ENCODE measurements around the gene LIF. TPM values are rescaled to one million over a fixed set of nuclear protein-coding genes. Genes with fewer than 3 reads are reported as not detected.
"Not testable (repeated sequence)": the region's sequence is repeated elsewhere in the genome, so short reads cannot be mapped to it uniquely, and the experiment has no call there.

Gene LIF
- total RNA-seq, 1 donor from 2014 or later, result 0.23 TPM

DNA sequence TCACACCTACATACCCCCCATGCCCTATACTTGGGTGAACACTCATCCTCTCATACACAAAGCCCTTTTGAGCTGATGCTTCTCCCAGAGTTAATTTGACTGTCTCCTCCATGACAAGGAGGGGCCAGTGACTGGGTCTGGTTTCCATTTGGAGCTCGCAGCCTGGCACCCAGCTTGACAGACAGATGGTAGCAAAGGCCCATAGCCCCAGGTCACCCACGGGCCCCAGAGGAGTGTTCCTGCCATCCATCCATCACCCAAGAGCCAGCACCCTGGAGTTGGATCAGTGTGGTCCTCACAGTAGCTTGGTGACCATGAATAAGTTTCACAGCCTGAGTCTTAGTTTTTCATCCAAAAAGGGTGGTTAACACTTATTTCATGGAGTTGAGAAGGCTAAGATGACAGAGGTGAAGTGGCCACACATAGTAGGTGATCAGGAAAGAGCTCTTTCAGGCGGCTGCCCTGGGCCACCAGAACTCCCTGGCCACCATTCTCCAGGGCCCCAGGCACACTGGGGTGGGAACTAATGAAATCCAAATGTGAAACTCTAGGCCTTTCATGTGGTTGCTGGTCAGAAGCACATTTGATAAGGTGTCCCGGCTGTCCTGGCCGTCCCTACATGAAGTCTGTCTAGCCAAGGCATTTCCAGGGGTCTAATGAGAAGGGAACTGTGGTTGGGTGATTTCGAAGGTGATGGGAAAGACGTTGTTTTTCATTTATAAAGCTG, 42.4 kb downstream of the LIF start:
- no peak for DNase-seq (ENCODE audit: low spot score)
- Mint-ChIP-seq H3K27ac (ENCODE audit: unreplicated experiment) (no peak overlapping the region), H3K9me3 (ENCODE audit: unreplicated experiment) (no peaks in the 10 kb centered on the region), H3K27me3 (ENCODE audit: unreplicated experiment) (peaks cover 5% of the 10 kb centered on the region), H3K36me3 (ENCODE audit: low read depth, unreplicated experiment) (no peaks in the 10 kb centered on the region), H3K4me1 (ENCODE audit: unreplicated experiment) (peaks cover 6% of the 10 kb centered on the region), H3K4me3 (ENCODE audit: unreplicated experiment) (no peak overlapping the region)
- TF ChIP-seq, protein P1, sequence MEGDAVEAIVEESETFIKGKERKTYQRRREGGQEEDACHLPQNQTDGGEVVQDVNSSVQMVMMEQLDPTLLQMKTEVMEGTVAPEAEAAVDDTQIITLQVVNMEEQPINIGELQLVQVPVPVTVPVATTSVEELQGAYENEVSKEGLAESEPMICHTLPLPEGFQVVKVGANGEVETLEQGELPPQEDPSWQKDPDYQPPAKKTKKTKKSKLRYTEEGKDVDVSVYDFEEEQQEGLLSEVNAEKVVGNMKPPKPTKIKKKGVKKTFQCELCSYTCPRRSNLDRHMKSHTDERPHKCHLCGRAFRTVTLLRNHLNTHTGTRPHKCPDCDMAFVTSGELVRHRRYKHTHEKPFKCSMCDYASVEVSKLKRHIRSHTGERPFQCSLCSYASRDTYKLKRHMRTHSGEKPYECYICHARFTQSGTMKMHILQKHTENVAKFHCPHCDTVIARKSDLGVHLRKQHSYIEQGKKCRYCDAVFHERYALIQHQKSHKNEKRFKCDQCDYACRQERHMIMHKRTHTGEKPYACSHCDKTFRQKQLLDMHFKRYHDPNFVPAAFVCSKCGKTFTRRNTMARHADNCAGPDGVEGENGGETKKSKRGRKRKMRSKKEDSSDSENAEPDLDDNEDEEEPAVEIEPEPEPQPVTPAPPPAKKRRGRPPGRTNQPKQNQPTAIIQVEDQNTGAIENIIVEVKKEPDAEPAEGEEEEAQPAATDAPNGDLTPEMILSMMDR (IDR thresholded peaks at IDR 0.05; ENCODE audit: unreplicated experiment), result no peak

DNA sequence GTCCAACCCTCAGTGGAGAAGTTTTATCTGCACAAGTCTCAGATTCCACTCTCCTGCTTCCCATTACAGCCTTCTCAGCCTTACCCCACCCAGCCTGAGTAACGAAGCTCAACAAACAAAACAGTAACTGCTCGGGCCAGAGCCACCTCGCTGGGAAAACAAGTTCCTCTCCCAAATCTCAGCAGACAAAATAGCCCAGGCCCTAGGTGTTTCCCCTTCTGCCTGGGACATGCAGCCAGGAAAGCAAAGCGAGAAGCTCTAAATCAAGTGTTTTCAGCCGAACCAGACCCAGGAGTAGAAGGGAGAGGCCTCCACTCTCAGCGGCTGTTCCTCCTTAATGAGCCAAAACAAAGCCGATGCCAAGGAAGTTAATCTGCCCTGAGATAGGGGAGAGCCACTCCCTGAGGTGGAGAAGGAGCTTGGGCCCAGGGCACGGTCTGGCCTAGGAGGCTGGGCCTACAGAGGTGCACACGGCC, 44.0 kb downstream of the LIF start:
- DNase-seq (ENCODE audit: low spot score), result no peak
- Mint-ChIP-seq H3K27me3 (ENCODE audit: unreplicated experiment) (peaks cover 5% of the 10 kb centered on the region), H3K27ac (ENCODE audit: unreplicated experiment) (no peak overlapping the region)

DNA sequence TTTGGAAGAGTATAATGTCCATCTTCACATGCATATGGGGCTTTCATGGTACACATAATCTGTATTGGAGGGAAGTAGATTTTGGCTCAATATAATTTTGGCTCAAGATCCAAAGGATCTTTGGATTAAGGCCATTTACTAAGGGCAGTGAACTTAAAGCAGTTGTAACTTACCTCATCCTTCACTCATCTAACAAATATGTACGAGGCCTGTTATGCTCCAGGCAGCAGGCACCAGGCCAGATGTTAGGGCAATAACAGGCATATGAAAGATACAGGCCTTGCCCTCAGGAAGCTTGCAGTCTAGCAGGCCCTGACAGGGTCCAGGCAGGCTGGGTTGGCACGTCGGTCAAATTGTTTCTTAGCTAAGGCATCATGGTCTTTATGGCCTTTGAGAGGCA, 44.6 kb downstream of the LIF start:
- TF ChIP-seq, protein P1 (IDR thresholded peaks at IDR 0.05; ENCODE audit: unreplicated experiment), result no peak
- Mint-ChIP-seq H3K9me3 (ENCODE audit: unreplicated experiment) (no peaks in the 10 kb centered on the region), H3K4me3 (ENCODE audit: unreplicated experiment) (no peak overlapping the region), H3K27me3 (ENCODE audit: unreplicated experiment) (peaks cover 5% of the 10 kb centered on the region), H3K36me3 (ENCODE audit: low read depth, unreplicated experiment) (no peaks in the 10 kb centered on the region), H3K27ac (ENCODE audit: unreplicated experiment) (no peak overlapping the region), H3K4me1 (ENCODE audit: unreplicated experiment) (peaks cover 5% of the 10 kb centered on the region)
- no peak for DNase-seq (ENCODE audit: low spot score)

More for the DNA sequence above, 44.0 kb downstream of the LIF start:
- Mint-ChIP-seq H3K36me3 (ENCODE audit: low read depth, unreplicated experiment) (no peaks in the 10 kb centered on the region), H3K4me1 (ENCODE audit: unreplicated experiment) (no peaks in the 10 kb centered on the region), H3K4me3 (ENCODE audit: unreplicated experiment) (no peak overlapping the region), H3K9me3 (ENCODE audit: unreplicated experiment) (no peaks in the 10 kb centered on the region)
- TF ChIP-seq, protein P1 (IDR thresholded peaks at IDR 0.05; ENCODE audit: unreplicated experiment), result no peak

DNA sequence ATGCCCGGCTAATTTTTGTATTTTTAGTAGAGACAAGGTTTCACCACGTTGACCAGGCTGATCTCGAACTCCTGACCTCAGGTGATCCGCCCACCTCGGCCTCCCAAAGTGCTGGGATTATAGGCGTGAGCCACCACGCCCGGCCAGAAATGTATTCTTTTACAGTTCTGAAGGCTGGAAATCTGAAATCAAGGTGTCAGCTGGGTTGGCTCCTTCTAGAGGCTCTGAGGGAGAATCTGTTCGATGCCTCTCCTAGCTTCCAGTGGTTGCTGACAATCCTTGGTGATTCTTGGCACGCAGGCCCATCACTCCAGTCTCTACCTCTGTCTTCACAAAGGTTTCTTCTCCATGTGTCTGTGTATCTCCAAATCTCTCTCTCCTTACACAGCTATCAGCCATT, 45.7 kb downstream of the LIF start:
- peaks cover 13% of the 10 kb centered on the region for H3K4me1 Mint-ChIP-seq (ENCODE audit: unreplicated experiment)
- not testable (repeated sequence) for H3K27ac Mint-ChIP-seq (ENCODE audit: unreplicated experiment); H3K4me3 Mint-ChIP-seq (ENCODE audit: unreplicated experiment); H3K36me3 Mint-ChIP-seq (ENCODE audit: low read depth, unreplicated experiment); DNase-seq (ENCODE audit: low spot score); H3K9me3 Mint-ChIP-seq (ENCODE audit: unreplicated experiment); H3K27me3 Mint-ChIP-seq (ENCODE audit: unreplicated experiment)

DNA sequence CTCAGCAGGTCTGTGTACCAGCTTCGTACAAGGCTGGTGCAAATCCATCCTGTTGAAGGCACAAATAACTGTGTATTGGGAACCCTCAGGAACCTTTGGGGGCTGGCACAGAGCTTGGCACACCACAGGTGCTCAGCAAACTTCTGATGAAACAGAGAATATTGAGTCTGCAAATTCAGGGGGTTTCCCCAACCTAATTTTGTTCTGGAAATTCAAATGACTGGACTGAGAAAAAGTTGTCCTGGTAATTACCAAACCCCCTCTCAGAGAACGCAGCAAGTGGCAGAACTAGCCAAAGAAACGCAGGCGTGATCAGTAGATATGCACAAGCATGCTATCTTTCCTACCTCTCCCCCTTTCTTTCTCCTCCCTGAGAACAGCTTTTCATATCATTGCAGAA, 47.6 kb downstream of the LIF start:
- Mint-ChIP-seq H3K27me3 (ENCODE audit: unreplicated experiment) (peaks cover 5% of the 10 kb centered on the region), H3K4me1 (ENCODE audit: unreplicated experiment) (peaks cover 19% of the 10 kb centered on the region), H3K9me3 (ENCODE audit: unreplicated experiment) (no peaks in the 10 kb centered on the region), H3K36me3 (ENCODE audit: low read depth, unreplicated experiment) (no peaks in the 10 kb centered on the region), H3K27ac (ENCODE audit: unreplicated experiment) (no peak overlapping the region), H3K4me3 (ENCODE audit: unreplicated experiment) (no peak overlapping the region)
- TF ChIP-seq, protein P1 (IDR thresholded peaks at IDR 0.05; ENCODE audit: unreplicated experiment), result no peak
- no peak for DNase-seq (ENCODE audit: low spot score)
